SK-N-MC (cell line): ENCODE results near the gene REEP1.

Experiments used
- DNase-seq: peaks from one replicate; pipeline ENCODE4 v3.0.0-alpha.2; 2011; ENCODE audit warnings: low read depth, low spot score
- H3K27ac ChIP-seq: fragments of 200-600 bp; sonication (generic); 2 replicates; pipeline ENCODE4 v1.5.1; 2016; ENCODE audit warnings: mixed run types
- H3K36me3 ChIP-seq: fragments of 200-600 bp; sonication (generic); 2 replicates; pipeline ENCODE4 v1.6.1; 2017; ENCODE audit warnings: antibody characterized with exemption, low read length, mixed read lengths; ENCODE audit not compliant: insufficient read depth
- H3K4me3 ChIP-seq: fragments of 200-600 bp; sonication (generic); 2 replicates; pipeline ENCODE4 v1.5.1; 2016
- H3K9ac ChIP-seq: fragments of 200-600 bp; sonication (generic); 2 replicates; pipeline ENCODE4 v1.8.0; 2017; ENCODE audit warnings: mixed run types, mixed read lengths; ENCODE audit not compliant: insufficient read length
- H3K9me3 ChIP-seq: fragments of 200-600 bp; sonication (generic); 2 replicates; pipeline ENCODE4 v1.6.1; 2017; ENCODE audit warnings: low read depth, mild to moderate bottlenecking, antibody characterized with exemption, low read length, moderate library complexity, mixed read lengths
- EZH2 ChIP-seq: fragments of 200-600 bp; sonication (generic); IDR thresholded peaks from one replicate; pipeline ENCODE4 v1.6.1; 2017; ENCODE audit warnings: antibody characterized with exemption
- FOXP2 ChIP-seq: optimal IDR thresholded peaks from 2 replicates; pipeline ENCODE3; 2011; ENCODE audit warnings: mild to moderate bottlenecking, moderate library complexity; ENCODE audit not compliant: insufficient read depth; ENCODE audit errors: extremely low read length, control extremely low read depth
- POLR2AphosphoS5 ChIP-seq: IDR thresholded peaks from 2 replicates; pipeline ENCODE4 v1.6.1; 2012; ENCODE audit warnings: mild to moderate bottlenecking, low read depth, low read length, borderline replicate concordance

Gene REEP1

DNA sequence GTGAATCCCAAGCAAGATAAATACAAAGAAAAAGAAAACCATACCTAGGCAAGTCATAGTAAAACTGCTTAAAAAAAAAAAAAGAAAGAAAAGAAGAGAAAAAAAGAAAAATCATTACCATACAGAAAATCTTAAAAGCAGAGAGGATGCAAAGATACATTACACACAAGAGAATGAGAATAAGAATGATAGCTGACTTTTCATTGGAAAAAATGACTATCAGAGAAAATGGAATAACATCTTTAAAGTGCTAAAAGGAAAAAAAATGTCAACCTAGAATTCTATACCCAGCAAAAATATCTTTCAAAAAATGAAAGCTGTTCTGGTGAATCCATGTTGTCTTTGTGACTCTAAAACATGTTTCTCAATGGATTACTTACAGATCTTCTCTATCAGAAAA, 66.2 kb downstream of the REEP1 start:
- DNase-seq: no peak

DNA sequence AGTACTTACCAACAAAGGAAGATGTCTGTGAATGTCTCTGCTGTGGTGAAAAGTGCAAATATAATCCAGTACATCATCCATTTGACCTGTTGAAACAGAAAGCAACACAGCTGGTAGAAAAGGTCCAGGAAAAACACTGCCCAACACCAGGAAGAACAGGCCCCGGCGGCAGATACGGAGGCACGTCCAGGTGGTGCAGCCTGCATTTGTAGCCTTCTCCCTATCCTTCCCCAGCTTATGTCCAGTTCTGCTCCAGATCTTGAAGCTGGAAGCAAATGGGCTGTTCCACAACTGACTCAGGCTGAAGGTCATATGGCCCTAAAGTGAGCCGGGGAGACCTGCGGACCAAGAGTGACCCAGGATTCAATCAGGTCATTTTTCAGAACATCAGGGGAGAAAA, 73.5 kb downstream of the REEP1 start:
- H3K9ac ChIP-seq: no peak overlapping the region
- no peak overlapping the region for H3K4me3 ChIP-seq
- DNase-seq: no peak
- TF ChIP-seq EZH2 (no peak), FOXP2 (no peak), POLR2AphosphoS5 (no peak)
- H3K9me3 ChIP-seq: no peaks in the 10 kb centered on the region
- H3K36me3 ChIP-seq: no peaks in the 10 kb centered on the region
- H3K27ac ChIP-seq: no peak overlapping the region

More for the DNA sequence above, 66.2 kb downstream of the REEP1 start:
- Histone ChIP-seq H3K9ac (no peak overlapping the region), H3K9me3 (peaks cover 4% of the 10 kb centered on the region; the same call in 1 of the 2 replicates), H3K36me3 (no peaks in the 10 kb centered on the region), H3K27ac (no peak overlapping the region), H3K4me3 (no peak overlapping the region)
- TF ChIP-seq FOXP2 (no peak), POLR2AphosphoS5 (no peak)

DNA sequence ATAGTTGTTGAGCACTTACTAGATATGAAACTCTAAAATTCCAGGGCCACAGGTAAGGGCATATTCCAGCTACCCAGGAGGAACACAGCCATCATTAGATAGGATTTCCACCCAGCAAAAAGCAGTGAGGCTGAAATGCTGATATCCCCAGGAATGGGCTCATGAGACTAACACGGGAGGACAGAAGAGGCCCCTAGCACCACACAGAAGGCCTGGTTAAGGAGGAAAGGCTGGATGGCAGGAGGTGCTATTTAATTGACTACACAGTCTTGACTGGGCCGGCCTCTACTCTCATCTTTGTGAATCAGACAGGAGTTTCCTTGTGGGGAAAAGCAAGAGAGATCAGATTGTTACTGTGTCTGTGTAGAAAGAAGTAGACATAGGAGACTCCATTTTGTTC, 76.4 kb downstream of the REEP1 start:
- TF ChIP-seq POLR2AphosphoS5: no peak
- no peak for TF ChIP-seq FOXP2
- no peak for TF ChIP-seq EZH2
- Histone ChIP-seq H3K4me3 (no peak overlapping the region), H3K36me3 (no peaks in the 10 kb centered on the region), H3K9ac (no peak overlapping the region), H3K27ac (no peak overlapping the region), H3K9me3 (no peaks in the 10 kb centered on the region)
- DNase-seq: no peak

DNA sequence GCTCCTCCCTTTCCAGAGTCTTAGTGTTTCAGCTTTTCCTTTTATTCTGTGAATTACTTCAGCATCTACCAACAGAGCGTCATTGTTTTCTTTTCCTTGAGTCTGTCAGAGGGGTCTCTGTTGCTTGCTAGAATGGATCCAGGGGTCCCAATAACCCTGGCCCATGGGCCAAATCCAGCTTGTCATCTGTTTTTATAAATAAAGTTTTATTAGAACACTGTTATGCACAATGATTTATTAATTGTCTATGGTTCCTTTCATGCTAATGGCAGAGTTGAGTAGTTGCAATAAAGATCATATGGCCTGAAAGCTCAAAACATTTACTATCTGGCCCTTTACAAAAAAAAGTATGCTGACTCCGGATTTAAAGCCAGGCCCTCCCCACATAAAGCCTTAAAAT, 79.3 kb downstream of the REEP1 start:
- no peaks in the 10 kb centered on the region for H3K36me3 ChIP-seq
- DNase-seq: no peak
- no peak overlapping the region for H3K4me3 ChIP-seq
- TF ChIP-seq FOXP2 (no peak), POLR2AphosphoS5 (no peak), EZH2 (no peak)
- no peak overlapping the region for H3K9ac ChIP-seq
- H3K9me3 ChIP-seq: no peaks in the 10 kb centered on the region
- no peak overlapping the region for H3K27ac ChIP-seq

DNA sequence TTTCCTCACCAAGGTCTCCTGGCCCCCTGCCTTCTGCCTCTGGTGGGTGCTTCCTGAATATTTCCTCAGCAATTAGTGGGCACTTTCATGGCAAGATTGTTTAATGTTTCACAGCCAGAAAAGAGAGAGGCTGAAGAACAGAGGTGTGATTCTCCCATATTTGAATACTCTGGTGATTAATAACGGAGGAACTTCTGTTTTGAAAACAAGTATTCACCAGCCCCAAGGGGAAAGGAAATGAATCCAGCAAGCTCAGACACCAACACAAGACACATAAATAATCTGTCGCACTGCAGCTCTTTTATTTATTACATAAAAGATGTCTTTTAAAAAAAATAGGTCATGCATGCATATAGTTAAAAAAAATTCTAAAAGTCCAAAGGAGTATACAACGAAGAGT, 80.4 kb downstream of the REEP1 start:
- DNase-seq: no peak
- no peak overlapping the region for H3K9ac ChIP-seq
- no peak overlapping the region for H3K4me3 ChIP-seq
- TF ChIP-seq FOXP2 (no peak), POLR2AphosphoS5 (no peak), EZH2 (no peak)
- H3K36me3 ChIP-seq: no peaks in the 10 kb centered on the region
- H3K27ac ChIP-seq: no peak overlapping the region
- no peaks in the 10 kb centered on the region for H3K9me3 ChIP-seq

DNA sequence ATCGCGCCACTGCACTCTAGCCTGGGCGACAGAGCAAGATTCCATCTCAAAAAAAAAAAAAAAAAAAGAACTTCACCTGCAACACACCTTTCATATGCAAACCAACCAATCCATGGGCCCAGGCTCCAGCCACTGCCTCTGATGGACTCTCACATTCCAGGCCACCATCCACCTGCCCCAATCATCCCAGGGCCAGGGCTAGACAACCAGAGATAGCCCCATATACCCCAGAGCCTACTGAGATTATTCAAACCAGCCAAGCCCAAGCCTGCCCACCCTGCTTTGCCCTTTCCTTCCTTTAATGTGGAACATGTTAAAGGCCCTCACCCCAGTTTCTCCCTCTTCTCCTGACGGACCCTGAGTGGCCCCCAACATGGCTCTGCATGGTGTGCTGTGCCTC, 81.1 kb downstream of the REEP1 start:
- H3K27ac ChIP-seq: no peak overlapping the region
- TF ChIP-seq POLR2AphosphoS5 (no peak), FOXP2 (no peak), EZH2 (no peak)
- no peak overlapping the region for H3K9ac ChIP-seq
- no peaks in the 10 kb centered on the region for H3K9me3 ChIP-seq
- no peaks in the 10 kb centered on the region for H3K36me3 ChIP-seq
- no peak overlapping the region for H3K4me3 ChIP-seq
- no peak for DNase-seq

DNA sequence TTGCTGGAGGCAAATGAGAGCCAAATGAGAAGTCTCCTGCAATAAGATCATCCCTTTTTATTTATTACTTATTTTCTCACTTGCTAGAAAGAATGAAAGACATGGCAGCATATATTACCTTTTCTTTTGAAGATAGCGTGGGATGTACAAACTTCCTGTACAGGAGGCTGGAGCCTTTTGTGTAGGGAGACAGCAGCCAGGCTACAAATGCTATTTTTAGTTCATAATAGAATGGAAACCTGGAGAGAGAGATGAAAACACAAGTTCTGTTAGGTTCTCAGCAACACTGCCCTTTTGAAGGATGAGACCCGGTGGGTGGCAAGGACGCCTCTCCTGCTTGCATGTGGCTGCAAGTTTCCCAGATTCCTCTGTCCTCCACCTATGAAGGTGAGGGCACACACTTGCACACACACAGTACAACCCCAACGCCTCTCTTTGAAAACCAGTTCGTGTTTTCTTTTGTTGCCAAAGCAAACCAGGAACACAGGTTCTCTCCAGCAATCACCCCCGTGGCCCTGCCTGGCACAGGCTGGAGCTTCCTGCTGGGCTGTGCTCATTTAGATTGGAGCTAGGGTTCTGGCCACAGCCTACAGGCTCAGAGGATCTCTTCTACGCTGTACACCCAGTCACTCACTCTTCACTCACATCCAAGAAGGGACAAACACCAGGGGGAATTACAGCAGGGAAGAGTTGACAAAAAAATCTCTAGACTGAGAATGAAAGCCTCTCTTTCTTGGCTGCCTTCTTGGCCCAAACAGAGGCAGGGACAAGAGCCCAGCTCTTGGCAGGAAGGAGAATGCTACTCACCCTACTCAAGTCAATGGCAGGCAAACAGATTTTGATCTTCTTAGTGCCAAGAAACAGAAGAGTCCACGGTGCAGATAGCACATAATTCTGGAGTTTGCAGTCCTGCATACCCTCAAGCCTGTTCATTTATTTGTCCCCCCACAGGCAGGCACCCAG, 82.6 kb downstream of the REEP1 start:
- H3K9ac ChIP-seq: no peak overlapping the region

DNA sequence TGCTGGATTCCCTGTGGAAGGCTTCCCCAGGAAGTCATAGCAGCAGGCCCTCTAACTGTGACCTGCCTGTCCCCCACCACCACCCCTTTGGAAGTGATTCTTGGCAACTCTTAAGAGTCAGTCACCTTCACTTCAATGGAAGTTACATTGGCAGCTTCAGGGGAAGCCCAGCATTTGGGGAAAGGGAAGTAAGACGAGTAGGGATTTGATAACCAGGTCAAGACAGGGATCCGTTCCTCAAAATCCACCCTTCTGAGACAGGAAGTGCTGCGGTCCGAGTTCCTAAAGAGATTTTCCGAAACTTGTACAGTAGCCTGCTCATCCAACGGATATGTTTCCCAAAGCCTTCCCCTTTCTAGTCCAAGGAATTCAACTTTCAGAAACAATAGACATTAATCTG, 84.0 kb downstream of the REEP1 start:
- H3K27ac ChIP-seq: no peak overlapping the region
- no peaks in the 10 kb centered on the region for H3K9me3 ChIP-seq
- H3K36me3 ChIP-seq: no peaks in the 10 kb centered on the region
- no peak overlapping the region for H3K4me3 ChIP-seq
- DNase-seq: no peak
- no peak for TF ChIP-seq FOXP2
- no peak for TF ChIP-seq EZH2
- TF ChIP-seq POLR2AphosphoS5: no peak
- H3K9ac ChIP-seq: no peak overlapping the region

More for the DNA sequence above, 82.6 kb downstream of the REEP1 start:
- no peak for TF ChIP-seq FOXP2
- TF ChIP-seq EZH2: no peak
- TF ChIP-seq POLR2AphosphoS5: no peak
- no peaks in the 10 kb centered on the region for H3K9me3 ChIP-seq
- H3K27ac ChIP-seq: no peak overlapping the region
- H3K4me3 ChIP-seq: no peak overlapping the region
- DNase-seq: no peak
- H3K36me3 ChIP-seq: no peaks in the 10 kb centered on the region
